Measurements from ENCODE around the gene ANGPT4.
"Not testable (repeated sequence)": the region's sequence is repeated elsewhere in the genome, so short reads cannot be mapped to it uniquely, and the experiment has no call there.

The ANGPT4 gene

DNA sequence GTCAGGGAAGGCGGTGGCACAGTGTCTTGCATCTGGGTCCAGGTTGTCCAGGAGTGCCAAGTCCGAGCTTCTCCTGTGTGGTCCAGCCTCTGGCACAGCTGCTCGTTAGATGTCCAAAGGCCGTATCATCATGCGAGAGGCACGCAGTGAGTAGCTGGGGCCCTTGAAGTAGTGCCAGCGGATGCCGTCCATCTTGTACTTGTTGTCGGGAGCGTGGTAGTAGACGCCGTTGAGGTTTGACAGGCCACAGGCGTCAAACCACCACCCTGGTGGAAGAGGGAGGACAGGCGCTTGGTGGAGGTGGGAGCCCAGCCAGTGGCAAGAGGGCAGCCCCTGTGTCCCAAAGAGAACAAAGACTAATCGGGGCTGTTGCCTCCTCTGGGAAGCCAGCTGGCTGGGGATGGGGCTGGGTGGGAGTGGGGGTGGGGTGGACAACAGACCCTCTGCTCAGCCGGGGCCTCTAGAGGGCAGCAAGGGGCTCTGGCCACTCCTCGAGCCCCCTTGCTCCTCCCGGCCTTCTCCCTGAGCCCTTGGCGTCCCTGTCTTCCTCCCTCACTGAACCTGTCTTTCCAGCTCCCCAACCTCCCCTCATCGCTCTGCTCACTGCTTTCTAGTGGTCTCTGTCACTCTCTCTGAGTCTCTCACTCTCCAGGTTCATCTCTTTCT lies 43.1 kb downstream of the ANGPT4 start:
- peak; percentile 64 for DNase-seq

DNA sequence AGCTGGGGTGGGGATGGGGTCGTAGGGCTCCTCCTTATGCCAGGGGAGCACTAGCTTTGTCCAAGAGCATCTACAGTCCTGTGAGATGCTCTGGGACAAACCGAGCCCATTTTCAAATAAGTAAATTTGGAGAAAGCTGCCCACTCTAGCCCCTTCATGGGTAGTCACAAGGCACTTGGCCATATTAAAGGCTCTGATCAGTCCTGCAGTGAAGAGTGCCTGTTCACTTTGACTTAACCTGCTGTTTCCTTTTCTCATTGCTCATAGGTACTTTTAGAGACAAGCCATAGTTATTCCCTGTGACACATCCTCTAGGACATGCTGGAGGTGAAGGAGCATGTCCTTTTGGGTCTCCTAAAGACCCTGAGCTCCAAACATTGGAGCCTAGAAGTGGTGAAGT lies 44.2 kb downstream of the ANGPT4 start:
- DNase-seq = no peak

DNA sequence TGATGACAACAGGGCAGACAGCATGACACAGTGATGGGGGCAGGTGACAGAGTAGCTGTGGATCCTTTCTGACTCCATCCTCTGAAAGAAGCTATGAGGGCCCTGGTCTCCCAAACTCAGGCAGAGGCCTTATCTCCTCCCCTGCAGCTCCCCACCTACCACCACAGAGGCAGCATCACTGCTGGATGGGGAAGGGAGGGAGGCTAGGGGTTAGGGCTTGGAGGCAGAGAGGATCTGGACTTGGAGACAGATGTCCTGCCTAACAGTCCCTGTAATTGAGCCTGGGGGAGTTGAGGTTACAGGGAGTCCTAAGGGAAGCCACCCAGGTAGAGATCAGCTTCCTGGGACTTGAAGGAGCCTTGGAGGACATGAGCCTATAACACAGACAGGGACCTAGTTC lies 44.7 kb downstream of the ANGPT4 start:
- DNase-seq = peak; percentile 22

- no peak for DNase-seq
These were observed 45.4 kb downstream of the ANGPT4 start for GRCh38 chr20:870758-871157.

- DNase-seq = no peak
These were observed 46.5 kb downstream of the ANGPT4 start for GRCh38 chr20:869606-870005.

DNA sequence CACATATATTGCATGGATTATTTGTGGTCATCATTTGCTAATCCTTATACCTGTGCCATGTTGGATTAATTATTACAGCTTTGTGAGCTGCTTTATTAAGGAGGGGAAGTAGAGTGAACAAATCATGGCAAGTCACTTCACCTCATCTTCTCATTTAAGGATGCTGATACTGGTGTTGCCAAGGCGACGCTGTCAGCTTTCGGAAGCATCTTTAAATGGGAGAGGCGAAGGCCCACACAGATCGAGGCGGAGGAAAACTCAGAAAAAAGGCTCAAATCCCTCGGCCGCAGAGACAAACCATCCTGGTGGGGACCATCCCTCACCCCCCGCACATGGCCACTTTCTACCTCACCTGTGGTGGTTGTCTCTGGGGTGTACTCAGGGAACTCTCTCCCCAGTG lies 47.9 kb downstream of the ANGPT4 start:
- no peak for DNase-seq

DNA sequence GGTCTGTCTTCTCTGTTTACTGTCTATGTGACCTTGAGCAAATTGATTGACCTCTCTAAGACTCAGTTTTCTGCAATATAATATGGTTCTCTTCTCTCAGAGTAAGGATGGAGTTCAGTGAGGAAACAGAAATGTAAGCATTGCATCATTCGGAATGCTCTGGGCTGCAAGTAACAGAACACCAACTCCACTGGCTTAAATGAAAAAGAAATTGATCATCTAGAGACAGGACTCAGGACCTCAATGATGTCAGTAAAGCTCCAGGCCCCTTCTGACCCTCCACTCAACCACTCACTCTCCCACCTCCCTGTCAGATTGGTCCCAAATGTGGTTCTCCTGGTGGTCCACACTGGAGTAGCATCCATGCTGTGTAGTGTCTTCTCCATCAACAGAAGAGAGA lies 50.7 kb downstream of the ANGPT4 start:
- no peak for DNase-seq

DNA sequence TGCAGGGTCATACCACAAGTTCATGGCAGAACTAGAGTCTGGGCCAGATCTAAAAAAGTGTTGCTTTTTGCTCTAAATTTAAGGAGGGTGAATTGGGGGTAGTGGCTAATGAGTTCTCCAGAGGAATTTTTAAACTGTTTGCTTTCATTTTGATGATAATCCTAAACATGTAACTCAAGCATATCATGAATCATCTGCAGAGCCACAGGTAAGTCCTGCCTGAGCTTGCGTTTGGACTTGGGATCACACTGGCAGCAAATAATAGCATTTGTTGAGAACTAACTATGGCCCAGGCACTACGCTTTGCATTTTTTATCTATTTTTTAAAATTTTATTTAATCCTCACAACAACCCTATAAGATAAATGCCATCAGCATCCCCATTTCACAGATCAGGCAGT lies 55.2 kb downstream of the ANGPT4 start:
- DNase-seq = no peak

DNA sequence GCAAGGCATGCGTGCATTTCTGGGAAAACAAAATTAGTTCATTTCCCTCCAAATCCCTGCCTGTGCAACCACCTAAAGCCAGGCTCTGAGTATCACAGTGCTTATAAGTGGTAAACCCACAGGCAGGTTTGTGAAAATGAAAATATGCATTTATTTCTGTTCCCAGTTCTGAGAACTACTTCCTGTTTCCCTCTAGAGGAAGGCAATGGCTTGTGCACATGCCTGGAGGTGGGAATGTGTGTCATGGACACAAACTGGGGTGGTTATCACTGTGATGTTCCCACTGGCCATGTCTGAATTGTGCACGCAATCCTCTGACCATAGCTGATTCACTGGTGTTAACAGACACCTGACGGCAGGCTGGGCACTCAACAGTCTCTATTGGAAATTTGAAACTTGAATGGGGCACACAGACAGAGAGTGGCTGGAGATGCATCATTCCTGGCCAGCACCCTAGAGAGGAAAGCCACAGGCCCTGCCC lies 56.3 kb downstream of the ANGPT4 start:
- DNase-seq = no peak

- DNase-seq = no peak
These were observed 58.1 kb downstream of the ANGPT4 start for GRCh38 chr20:858011-858410.

DNA sequence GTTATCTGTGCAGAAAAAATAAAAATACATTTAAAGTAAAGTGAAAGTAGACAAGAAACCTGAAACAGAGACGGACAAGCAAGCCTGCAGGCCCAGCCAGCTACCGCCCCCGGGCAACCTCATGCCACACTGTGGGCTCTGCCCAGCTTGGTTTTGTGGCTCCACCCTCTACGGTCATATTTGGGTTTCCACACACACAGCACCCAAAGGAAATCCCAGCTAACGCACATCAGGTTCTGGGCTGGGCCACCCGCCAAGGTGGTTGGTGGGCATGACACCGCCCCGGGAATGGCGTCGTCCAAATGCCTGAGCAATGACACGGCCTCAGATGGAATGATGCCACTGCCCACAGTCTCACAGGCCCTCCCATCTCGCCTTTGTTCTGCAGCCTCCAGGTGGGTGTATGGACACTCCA lies 59.8 kb downstream of the ANGPT4 start:
- no peak for DNase-seq

GRCh38 chr20:855466-856360 lies 60.4 kb downstream of the ANGPT4 start:
- no peak for DNase-seq

DNA sequence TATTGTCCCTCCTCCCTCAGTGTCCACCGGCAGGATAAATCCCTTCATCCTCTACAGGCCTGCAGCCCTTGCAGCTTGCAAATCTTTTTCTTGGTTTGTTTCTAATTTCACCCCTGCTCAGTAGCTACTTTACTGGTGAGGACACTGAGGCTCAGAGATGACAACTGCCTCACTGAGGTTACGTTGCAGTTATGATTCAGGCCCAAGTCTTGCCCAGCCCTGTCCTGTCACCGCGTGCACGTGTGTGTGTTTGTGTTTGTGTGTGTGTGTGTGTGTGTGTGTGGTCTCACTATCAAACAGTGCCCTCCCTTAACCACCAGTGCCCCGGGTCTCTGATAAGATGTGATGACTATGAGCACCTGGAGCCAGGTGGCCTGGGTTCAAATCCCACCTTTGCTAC lies 61.5 kb downstream of the ANGPT4 start:
- DNase-seq = no peak

GRCh38 chr20:853406-853996 lies 62.6 kb downstream of the ANGPT4 start:
- peak; percentile 40 for DNase-seq

GRCh38 chr20:848731-849130 lies 67.4 kb downstream of the ANGPT4 start:
- DNase-seq = not testable (repeated sequence)

GRCh38 chr20:848193-848592 lies 67.9 kb downstream of the ANGPT4 start:
- peak; percentile 62 for DNase-seq

GRCh38 chr20:846894-847278 lies 69.2 kb downstream of the ANGPT4 start:
- DNase-seq = no peak

DNA sequence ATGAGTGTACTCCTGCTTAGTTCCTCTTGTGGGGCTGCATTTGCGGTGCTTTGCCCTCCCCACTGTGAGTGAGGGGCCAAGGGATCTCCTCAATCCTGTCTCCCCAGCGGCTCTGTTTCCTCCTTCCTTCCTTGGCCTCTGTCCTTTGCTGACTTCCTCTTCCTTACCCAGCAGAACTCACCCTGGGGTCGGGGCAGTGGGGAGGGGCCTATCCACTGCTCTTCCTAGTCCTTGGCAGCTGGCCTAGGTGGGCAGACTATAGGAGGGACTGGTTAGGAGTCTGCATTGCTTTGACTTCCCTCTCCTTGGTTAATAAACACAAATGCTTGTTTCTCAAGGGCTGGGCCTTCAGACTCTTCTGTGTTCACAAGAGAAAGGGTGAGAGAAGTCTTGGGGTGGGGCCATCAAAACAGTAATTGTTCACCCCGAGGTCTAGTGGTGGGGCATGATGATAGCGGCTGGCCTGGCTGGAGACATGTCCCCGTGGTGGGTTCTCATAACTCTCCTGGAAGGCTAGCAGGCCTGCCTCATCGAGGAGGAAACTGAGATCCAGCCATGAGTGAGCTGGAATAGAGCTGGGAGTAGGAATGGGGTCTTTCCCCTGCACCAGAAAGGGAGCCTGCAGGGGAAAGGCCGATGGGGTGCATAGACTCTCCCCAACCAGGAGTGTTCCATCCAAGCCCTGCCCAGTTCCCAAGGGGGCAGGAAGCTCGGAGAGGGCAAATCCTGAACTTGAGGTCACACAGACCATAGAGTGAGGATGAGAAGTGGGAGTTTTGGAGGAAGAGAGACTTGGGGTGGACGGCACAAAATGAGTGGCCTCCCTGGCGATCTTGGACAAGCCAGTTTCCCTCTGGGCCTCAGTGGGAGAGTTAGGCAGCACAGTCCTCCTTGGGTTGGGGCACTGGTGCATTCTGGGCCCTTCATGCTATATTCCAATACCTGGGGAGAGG lies 69.9 kb downstream of the ANGPT4 start:
- peak; percentile 42 for DNase-seq

- peak; percentile 64 for DNase-seq
These were observed 70.8 kb downstream of the ANGPT4 start for GRCh38 chr20:845226-845868.

- DNase-seq = peak; percentile 99
These were observed 71.5 kb downstream of the ANGPT4 start for GRCh38 chr20:844473-845225.

GRCh38 chr20:843912-844311 lies 72.2 kb downstream of the ANGPT4 start:
- DNase-seq = no peak

Data from NCI-H82 (cell line).